ENCODE results near the gene PTPN14. TPM values are rescaled to one million over a fixed set of nuclear protein-coding genes. Genes with fewer than 3 reads are reported as not detected.

PTPN14 gene
- total and polyA plus RNA-seq, 2 experiments from 2014 or later: 18.7 to 70.2 TPM

DNA sequence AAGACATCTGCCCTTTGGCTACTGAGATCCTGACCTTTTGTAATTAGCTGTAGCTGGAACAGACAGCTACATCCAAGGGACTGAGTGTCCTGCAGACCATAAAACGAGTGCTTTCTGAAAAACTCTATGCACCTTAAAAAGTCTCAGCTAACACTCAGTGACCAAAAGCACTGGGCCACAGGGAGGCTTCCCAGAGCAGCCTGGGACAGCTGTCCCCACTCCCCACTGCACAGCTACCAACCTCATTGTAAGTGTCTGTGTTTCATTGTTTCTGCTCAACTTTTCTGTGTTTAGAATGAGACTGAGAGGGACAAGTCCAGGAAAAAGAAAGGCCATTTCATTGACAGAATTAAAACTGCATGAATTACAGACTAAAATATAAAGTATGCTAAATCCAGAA lies 189.8 kb downstream of the PTPN14 start (continued):
- TF ChIP-seq, protein P1, sequence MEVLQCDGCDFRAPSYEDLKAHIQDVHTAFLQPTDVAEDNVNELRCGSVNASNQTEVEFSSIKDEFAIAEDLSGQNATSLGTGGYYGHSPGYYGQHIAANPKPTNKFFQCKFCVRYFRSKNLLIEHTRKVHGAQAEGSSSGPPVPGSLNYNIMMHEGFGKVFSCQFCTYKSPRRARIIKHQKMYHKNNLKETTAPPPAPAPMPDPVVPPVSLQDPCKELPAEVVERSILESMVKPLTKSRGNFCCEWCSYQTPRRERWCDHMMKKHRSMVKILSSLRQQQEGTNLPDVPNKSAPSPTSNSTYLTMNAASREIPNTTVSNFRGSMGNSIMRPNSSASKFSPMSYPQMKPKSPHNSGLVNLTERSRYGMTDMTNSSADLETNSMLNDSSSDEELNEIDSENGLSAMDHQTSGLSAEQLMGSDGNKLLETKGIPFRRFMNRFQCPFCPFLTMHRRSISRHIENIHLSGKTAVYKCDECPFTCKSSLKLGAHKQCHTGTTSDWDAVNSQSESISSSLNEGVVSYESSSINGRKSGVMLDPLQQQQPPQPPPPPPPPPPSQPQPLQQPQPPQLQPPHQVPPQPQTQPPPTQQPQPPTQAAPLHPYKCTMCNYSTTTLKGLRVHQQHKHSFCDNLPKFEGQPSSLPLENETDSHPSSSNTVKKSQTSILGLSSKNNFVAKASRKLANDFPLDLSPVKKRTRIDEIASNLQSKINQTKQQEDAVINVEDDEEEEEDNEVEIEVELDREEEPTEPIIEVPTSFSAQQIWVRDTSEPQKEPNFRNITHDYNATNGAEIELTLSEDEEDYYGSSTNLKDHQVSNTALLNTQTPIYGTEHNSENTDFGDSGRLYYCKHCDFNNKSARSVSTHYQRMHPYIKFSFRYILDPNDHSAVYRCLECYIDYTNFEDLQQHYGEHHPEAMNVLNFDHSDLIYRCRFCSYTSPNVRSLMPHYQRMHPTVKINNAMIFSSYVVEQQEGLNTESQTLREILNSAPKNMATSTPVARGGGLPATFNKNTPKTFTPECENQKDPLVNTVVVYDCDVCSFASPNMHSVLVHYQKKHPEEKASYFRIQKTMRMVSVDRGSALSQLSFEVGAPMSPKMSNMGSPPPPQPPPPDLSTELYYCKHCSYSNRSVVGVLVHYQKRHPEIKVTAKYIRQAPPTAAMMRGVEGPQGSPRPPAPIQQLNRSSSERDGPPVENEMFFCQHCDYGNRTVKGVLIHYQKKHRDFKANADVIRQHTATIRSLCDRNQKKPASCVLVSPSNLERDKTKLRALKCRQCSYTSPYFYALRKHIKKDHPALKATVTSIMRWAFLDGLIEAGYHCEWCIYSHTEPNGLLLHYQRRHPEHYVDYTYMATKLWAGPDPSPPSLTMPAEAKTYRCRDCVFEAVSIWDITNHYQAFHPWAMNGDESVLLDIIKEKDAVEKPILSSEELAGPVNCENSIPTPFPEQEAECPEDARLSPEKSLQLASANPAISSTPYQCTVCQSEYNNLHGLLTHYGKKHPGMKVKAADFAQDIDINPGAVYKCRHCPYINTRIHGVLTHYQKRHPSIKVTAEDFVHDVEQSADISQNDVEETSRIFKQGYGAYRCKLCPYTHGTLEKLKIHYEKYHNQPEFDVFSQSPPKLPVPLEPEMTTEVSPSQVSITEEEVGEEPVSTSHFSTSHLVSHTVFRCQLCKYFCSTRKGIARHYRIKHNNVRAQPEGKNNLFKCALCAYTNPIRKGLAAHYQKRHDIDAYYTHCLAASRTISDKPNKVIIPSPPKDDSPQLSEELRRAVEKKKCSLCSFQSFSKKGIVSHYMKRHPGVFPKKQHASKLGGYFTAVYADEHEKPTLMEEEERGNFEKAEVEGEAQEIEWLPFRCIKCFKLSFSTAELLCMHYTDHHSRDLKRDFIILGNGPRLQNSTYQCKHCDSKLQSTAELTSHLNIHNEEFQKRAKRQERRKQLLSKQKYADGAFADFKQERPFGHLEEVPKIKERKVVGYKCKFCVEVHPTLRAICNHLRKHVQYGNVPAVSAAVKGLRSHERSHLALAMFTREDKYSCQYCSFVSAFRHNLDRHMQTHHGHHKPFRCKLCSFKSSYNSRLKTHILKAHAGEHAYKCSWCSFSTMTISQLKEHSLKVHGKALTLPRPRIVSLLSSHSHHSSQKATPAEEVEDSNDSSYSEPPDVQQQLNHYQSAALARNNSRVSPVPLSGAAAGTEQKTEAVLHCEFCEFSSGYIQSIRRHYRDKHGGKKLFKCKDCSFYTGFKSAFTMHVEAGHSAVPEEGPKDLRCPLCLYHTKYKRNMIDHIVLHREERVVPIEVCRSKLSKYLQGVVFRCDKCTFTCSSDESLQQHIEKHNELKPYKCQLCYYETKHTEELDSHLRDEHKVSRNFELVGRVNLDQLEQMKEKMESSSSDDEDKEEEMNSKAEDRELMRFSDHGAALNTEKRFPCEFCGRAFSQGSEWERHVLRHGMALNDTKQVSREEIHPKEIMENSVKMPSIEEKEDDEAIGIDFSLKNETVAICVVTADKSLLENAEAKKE (CRISPR knock-in tag; IDR thresholded peaks at IDR 0.05): no peak
- no peak for TF ChIP-seq CREB1 (CRISPR knock-in tag; IDR thresholded peaks at IDR 0.05; ENCODE audit: low read depth)
- no peak for TF ChIP-seq EZH2 (IDR thresholded peaks at IDR 0.05; ENCODE audit: low read depth, unreplicated experiment)
- no peak for TF ChIP-seq ZNF114 (CRISPR knock-in tag; IDR thresholded peaks at IDR 0.05)

DNA sequence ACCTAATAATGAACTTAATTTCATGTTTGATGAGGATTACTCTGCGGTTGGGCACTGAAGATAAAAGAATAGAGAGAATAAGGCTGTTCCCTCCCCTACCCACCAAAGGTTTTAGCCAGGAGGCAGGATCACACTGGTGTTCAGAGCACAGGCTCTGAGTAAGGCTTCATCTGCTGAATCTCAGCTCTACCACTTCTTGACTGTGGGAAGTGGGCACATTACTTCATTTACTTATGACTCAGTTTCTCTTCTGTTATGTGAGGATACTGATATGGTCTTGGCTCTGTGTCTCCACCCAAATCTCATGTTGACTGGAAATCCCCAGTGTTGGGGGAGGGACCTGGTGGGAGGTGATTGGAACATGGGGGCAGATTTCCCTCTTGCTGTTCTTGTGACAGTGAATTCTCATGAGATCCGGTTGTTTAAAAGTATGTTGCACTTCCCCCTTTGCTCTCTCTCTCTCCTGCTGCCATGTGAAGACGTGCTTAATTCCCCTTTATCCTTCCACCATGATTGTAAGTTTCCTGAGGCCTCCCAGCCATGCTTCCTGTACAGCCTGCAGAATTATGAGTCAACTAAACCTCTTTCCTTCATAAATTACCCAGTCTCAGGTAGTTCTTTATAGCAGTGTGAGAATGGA lies 190.8 kb downstream of the PTPN14 start:
- Histone ChIP-seq H2AFZ (no peak overlapping the region), H3K4me3 (no peak overlapping the region), H3K27me3 (ENCODE audit: insufficient read depth) (no peaks in the 10 kb centered on the region), H3F3A (replicated peaks; ENCODE audit: low read depth) (no peaks in the 10 kb centered on the region), H3K4me1 (ENCODE audit: insufficient read depth) (no peaks in the 10 kb centered on the region), H3K9me2 (ENCODE audit: insufficient read depth) (no peaks in the 10 kb centered on the region), H3K27ac (ENCODE audit: low read depth) (no peak overlapping the region), H3K36me3 (ENCODE audit: insufficient read depth) (peaks cover 17% of the 10 kb centered on the region), H3K79me2 (replicated peaks; ENCODE audit: insufficient read depth) (0 out of 2 replicates have a peak, but pooled peaks cover 2% of the 10 kb centered on the region), H3K4me2 (no peak overlapping the region), H4K20me1 (replicated peaks; ENCODE audit: insufficient read depth) (no peaks in the 10 kb centered on the region)
- ATAC-seq (no peak), DNase-seq (ENCODE audit: low spot score) (no peak)
- no peak overlapping the region for H3K27ac Mint-ChIP-seq
- H3K9me3 Mint-ChIP-seq: no peaks in the 10 kb centered on the region
- H3K27me3 Mint-ChIP-seq (ENCODE audit: insufficient read depth, low read depth, poor library complexity): peaks cover 2% of the 10 kb centered on the region
- H3K4me1 Mint-ChIP-seq: no peaks in the 10 kb centered on the region; the same call in 2 of the 3 replicates
- H3K4me3 Mint-ChIP-seq: no peak overlapping the region
- H3K36me3 Mint-ChIP-seq (ENCODE audit: low read depth): peaks cover 51% of the 10 kb centered on the region
- TF ChIP-seq, protein P2, sequence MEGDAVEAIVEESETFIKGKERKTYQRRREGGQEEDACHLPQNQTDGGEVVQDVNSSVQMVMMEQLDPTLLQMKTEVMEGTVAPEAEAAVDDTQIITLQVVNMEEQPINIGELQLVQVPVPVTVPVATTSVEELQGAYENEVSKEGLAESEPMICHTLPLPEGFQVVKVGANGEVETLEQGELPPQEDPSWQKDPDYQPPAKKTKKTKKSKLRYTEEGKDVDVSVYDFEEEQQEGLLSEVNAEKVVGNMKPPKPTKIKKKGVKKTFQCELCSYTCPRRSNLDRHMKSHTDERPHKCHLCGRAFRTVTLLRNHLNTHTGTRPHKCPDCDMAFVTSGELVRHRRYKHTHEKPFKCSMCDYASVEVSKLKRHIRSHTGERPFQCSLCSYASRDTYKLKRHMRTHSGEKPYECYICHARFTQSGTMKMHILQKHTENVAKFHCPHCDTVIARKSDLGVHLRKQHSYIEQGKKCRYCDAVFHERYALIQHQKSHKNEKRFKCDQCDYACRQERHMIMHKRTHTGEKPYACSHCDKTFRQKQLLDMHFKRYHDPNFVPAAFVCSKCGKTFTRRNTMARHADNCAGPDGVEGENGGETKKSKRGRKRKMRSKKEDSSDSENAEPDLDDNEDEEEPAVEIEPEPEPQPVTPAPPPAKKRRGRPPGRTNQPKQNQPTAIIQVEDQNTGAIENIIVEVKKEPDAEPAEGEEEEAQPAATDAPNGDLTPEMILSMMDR (conservative IDR thresholded peaks at IDR 0.05; ENCODE audit: low read depth in 2 of 2): no peak
- TF ChIP-seq NANOG (IDR thresholded peaks at IDR 0.05; ENCODE audit: borderline replicate concordance): no peak
- TF ChIP-seq EZH2phosphoT487 (IDR thresholded peaks at IDR 0.05; ENCODE audit: unreplicated experiment): no peak
- no peak for TF ChIP-seq CREB1 (CRISPR knock-in tag; IDR thresholded peaks at IDR 0.05; ENCODE audit: low read depth)
- TF ChIP-seq POLR2AphosphoS5 (IDR thresholded peaks at IDR 0.05; ENCODE audit: low read depth): no peak
- no peak for TF ChIP-seq ZNF114 (CRISPR knock-in tag; IDR thresholded peaks at IDR 0.05)
- TF ChIP-seq, protein P3, sequence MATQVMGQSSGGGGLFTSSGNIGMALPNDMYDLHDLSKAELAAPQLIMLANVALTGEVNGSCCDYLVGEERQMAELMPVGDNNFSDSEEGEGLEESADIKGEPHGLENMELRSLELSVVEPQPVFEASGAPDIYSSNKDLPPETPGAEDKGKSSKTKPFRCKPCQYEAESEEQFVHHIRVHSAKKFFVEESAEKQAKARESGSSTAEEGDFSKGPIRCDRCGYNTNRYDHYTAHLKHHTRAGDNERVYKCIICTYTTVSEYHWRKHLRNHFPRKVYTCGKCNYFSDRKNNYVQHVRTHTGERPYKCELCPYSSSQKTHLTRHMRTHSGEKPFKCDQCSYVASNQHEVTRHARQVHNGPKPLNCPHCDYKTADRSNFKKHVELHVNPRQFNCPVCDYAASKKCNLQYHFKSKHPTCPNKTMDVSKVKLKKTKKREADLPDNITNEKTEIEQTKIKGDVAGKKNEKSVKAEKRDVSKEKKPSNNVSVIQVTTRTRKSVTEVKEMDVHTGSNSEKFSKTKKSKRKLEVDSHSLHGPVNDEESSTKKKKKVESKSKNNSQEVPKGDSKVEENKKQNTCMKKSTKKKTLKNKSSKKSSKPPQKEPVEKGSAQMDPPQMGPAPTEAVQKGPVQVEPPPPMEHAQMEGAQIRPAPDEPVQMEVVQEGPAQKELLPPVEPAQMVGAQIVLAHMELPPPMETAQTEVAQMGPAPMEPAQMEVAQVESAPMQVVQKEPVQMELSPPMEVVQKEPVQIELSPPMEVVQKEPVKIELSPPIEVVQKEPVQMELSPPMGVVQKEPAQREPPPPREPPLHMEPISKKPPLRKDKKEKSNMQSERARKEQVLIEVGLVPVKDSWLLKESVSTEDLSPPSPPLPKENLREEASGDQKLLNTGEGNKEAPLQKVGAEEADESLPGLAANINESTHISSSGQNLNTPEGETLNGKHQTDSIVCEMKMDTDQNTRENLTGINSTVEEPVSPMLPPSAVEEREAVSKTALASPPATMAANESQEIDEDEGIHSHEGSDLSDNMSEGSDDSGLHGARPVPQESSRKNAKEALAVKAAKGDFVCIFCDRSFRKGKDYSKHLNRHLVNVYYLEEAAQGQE (IDR thresholded peaks at IDR 0.05; ENCODE audit: unreplicated experiment): no peak
- TF ChIP-seq, protein P4, sequence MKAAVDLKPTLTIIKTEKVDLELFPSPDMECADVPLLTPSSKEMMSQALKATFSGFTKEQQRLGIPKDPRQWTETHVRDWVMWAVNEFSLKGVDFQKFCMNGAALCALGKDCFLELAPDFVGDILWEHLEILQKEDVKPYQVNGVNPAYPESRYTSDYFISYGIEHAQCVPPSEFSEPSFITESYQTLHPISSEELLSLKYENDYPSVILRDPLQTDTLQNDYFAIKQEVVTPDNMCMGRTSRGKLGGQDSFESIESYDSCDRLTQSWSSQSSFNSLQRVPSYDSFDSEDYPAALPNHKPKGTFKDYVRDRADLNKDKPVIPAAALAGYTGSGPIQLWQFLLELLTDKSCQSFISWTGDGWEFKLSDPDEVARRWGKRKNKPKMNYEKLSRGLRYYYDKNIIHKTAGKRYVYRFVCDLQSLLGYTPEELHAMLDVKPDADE (IDR thresholded peaks at IDR 0.05): no peak
- no peak for TF ChIP-seq STAT1 (IDR thresholded peaks at IDR 0.05; ENCODE audit: unreplicated experiment)
- no peak for TF ChIP-seq EZH2 (IDR thresholded peaks at IDR 0.05; ENCODE audit: low read depth, unreplicated experiment)

Data from GM23338 (cell line).